ENCODE results near the gene LYPD5. TPM values are rescaled to one million over a fixed set of nuclear protein-coding genes. Genes with fewer than 3 reads are reported as not detected.
A peak's percentile ranks its signal among the peaks of the same experiment; 100 is the strongest.

LYPD5 gene
- total and polyA plus RNA-seq, 8 donors = 0.43 to 3.9 (median 1.6) TPM; not detected in 4

- Histone ChIP-seq H3K4me3 (peak overlapping the region; percentile 27 to 37 (median 32)), H3K27ac (peak overlapping the region in 4 of 5 donors; percentile 20 to 64 (median 48)), H3K36me3 (peaks cover 0 to 41% (median 14%) of the 10 kb centered on the region in 4 donors), H3K27me3 (peaks cover 0 to 23% (median 0%) of the 10 kb centered on the region in 3 donors), H3K9me3 (no peaks in the 10 kb centered on the region), H3K4me1 (peaks cover 34 to 66% (median 50%) of the 10 kb centered on the region in 4 donors)
- no peak for TF ChIP-seq EP300 (IDR thresholded peaks at IDR 0.05)
- peak in 5 of 7 experiments; percentile 18 to 57 (median 44) for TF ChIP-seq CTCF (IDR thresholded peaks at IDR 0.05)
- TF ChIP-seq POLR2AphosphoS5 (IDR thresholded peaks at IDR 0.05) = peak in 2 of 3 donors; percentile 20 to 71
- no peak for TF ChIP-seq POLR2A (IDR thresholded peaks at IDR 0.05)
- WGBS, 5 donors = 18 to 48% (median 24%) methylated on average over 16 to 63 of the region's 63 CpGs
- DNase-seq = peak; percentile 80 to 94
- intact Hi-C loops (cut with DNase I; ENCODE audit: low total_unique reads) = no loop called here
Measured at GRCh38 chr19:43774103-43774939, 27.9 kb downstream of the LYPD5 start.

- Histone ChIP-seq H3K4me1 (peaks cover 29 to 66% (median 47%) of the 10 kb centered on the region in 4 donors), H3K4me3 (peak overlapping the region in 1 of 4 donors; percentile 37), H3K27me3 (peaks cover 0 to 17% (median 0%) of the 10 kb centered on the region in 3 donors), H3K36me3 (peaks cover 0 to 45% (median 15%) of the 10 kb centered on the region in 4 donors), H3K27ac (peak overlapping the region in 3 of 5 donors; percentile 7 to 64 (median 58)), H3K9me3 (no peaks in the 10 kb centered on the region)
- TF ChIP-seq POLR2A (IDR thresholded peaks at IDR 0.05) = no peak
- no peak for TF ChIP-seq CTCF (IDR thresholded peaks at IDR 0.05)
- no peak for TF ChIP-seq EP300 (IDR thresholded peaks at IDR 0.05)
- no peak for TF ChIP-seq POLR2AphosphoS5 (IDR thresholded peaks at IDR 0.05)
- intact Hi-C loops (cut with DNase I; ENCODE audit: low total_unique reads) = no loop called here
- DNase-seq = no peak
- WGBS, 5 donors = 52 to 67% (median 65%) methylated on average over 5 of the region's 5 CpGs
Measured at GRCh38 chr19:43773725-43774102, 28.5 kb downstream of the LYPD5 start.

- 83 to 88% (median 87%) methylated on average over 11 to 14 of the region's 14 CpGs for WGBS, 5 donors
- Histone ChIP-seq H3K27me3 (peaks cover 0 to 4% (median 0%) of the 10 kb centered on the region in 3 donors), H3K36me3 (peaks cover 0 to 45% (median 16%) of the 10 kb centered on the region in 4 donors), H3K27ac (peak overlapping the region in 4 of 5 donors; percentile 17 to 79 (median 56)), H3K9me3 (no peaks in the 10 kb centered on the region), H3K4me3 (no peak overlapping the region), H3K4me1 (peaks cover 6 to 63% (median 28%) of the 10 kb centered on the region in 4 donors)
- DNase-seq = no peak
- no peak for TF ChIP-seq POLR2A (IDR thresholded peaks at IDR 0.05)
- intact Hi-C loops (cut with DNase I; ENCODE audit: low total_unique reads) = no loop called here
Measured at GRCh38 chr19:43769256-43769655, 33.0 kb downstream of the LYPD5 start.

- TF ChIP-seq EP300 (IDR thresholded peaks at IDR 0.05) (no peak), POLR2A (IDR thresholded peaks at IDR 0.05) (no peak), POLR2AphosphoS5 (IDR thresholded peaks at IDR 0.05) (no peak), CTCF (IDR thresholded peaks at IDR 0.05) (no peak)
- intact Hi-C loops (cut with DNase I; ENCODE audit: low total_unique reads) = no loop called here
- no peaks in the 10 kb centered on the region for H3K9me3 ChIP-seq
- H3K27me3 ChIP-seq = no peaks in the 10 kb centered on the region
- H3K27ac ChIP-seq = peak overlapping the region in 4 of 5 donors; percentile 17 to 79 (median 56)
- H3K4me1 ChIP-seq = peaks cover 0 to 62% (median 20%) of the 10 kb centered on the region in 4 donors
- no peak overlapping the region for H3K4me3 ChIP-seq
- peak; percentile 48 to 72 for DNase-seq
- WGBS, 5 donors = 34 to 57% (median 47%) methylated on average over 15 of the region's 15 CpGs
- peaks cover 0 to 38% (median 16%) of the 10 kb centered on the region in 4 donors for H3K36me3 ChIP-seq
Measured at GRCh38 chr19:43768273-43769050, 33.8 kb downstream of the LYPD5 start.
